Naive thymus-derived CD8-positive, alpha-beta T cell (primary cell): ENCODE results near the gene PTPN1. TPM values are rescaled to one million over a fixed set of nuclear protein-coding genes. Genes with fewer than 3 reads are reported as not detected.
"Not testable (repeated sequence)": the region's sequence is repeated elsewhere in the genome, so short reads cannot be mapped to it uniquely, and the experiment has no call there.

Experiments
- ATAC-seq, 2 donors: fragments of 150-1000 bp; cut with Tn5 transposase in 1 of 2; sonication (Bioruptor Pico), chemical (Tn5 transposase) in 1 of 2; 1 replicate in 1 of 2; 2 replicates in 1 of 2; pipeline ENCODE4 v1.10.0; 2021; ENCODE audit warnings: mild to moderate bottlenecking in 2 of 2, moderate library complexity in 2 of 2
- POLR2A ChIA-PET: fragments of 350-600 bp; sonication (Branson Sonifier 250); formaldehyde crosslinking; loops from one replicate; lab custom pipeline; 2021; ENCODE audit warnings: antibody characterized with exemption; lab: Charles Lee
- DNase-seq, 10 donors: peaks; one replicate each; pipeline versions ENCODE4 v3.0.0 to v3.0.0-alpha.2; 2020 to 2022
- H3K27ac Mint-ChIP-seq, 10 donors: one replicate each; pipeline ENCODE4 v1.8.0; 2020 to 2022; ENCODE audit warnings: mild to moderate bottlenecking in 10 of 10, mixed read lengths in 10 of 10, moderate library complexity in 4 of 10, inconsistent platforms in 1 of 10
- H3K27me3 Mint-ChIP-seq, 5 donors: one replicate each; pipeline ENCODE4 v1.8.0; 2021 to 2022; ENCODE audit warnings: mixed read lengths in 5 of 5
- H3K36me3 Mint-ChIP-seq, 3 donors: one replicate each; pipeline ENCODE4 v1.8.0; 2020 to 2022; ENCODE audit warnings: mixed read lengths in 3 of 3, mild to moderate bottlenecking in 2 of 3, inconsistent platforms in 1 of 3
- H3K4me1 Mint-ChIP-seq, 4 donors: one replicate each; pipeline ENCODE4 v1.8.0; 2021 to 2022; ENCODE audit warnings: mixed read lengths in 4 of 4
- H3K4me3 Mint-ChIP-seq, 10 donors: one replicate each; pipeline ENCODE4 v1.8.0; 2020 to 2022; ENCODE audit warnings: mild to moderate bottlenecking in 10 of 10, mixed read lengths in 10 of 10, moderate library complexity in 6 of 10, inconsistent platforms in 1 of 10
- H3K9me3 Mint-ChIP-seq, 9 donors: one replicate each; pipeline ENCODE4 v1.8.0; 2020 to 2022; ENCODE audit warnings: mixed read lengths in 9 of 9, mild to moderate bottlenecking in 3 of 9, inconsistent platforms in 1 of 9, moderate library complexity in 1 of 9
- polyA plus RNA-seq, 3 donors: library from polyadenylated mRNA; unstranded; fragments of 300-500 nt; fragmentation: Illumina TruSeq; gene quantifications; one replicate each; pipeline ENCODE4 v1.2.3, GENCODE V29; 2021
- total RNA-seq, 8 experiments: library from RNA in 2 of 8; stranded (reverse) in 2 of 8; gene quantifications; one replicate each; pipeline ENCODE4 v1.2.3 and lab custom pipeline; 2021 to 2026

PTPN1 gene
- total and polyA plus RNA-seq, 5 experiments from 2014 or later: 29.1 to 56.7 (median 31.9) TPM

GRCh38 chr20:50594231-50594590, 84.0 kb downstream of the PTPN1 start:
- H3K4me1 Mint-ChIP-seq: peaks cover 1 to 9% (median 4%) of the 10 kb centered on the region in 4 donors

GRCh38 chr20:50594591-50595432, 84.6 kb downstream of the PTPN1 start:
- ATAC-seq (peak; percentile 8 to 33), DNase-seq (no peak)
- Mint-ChIP-seq H3K9me3 (no peaks in the 10 kb centered on the region), H3K4me1 (peaks cover 1 to 7% (median 4%) of the 10 kb centered on the region in 4 donors), H3K36me3 (no peaks in the 10 kb centered on the region), H3K27me3 (peaks cover 0 to 1% (median 0%) of the 10 kb centered on the region in 5 donors), H3K27ac (peak overlapping the region in 4 of 10 donors; percentile 17 to 90 (median 73)), H3K4me3 (no peak overlapping the region)
- POLR2A ChIA-PET: no interaction called here

More at GRCh38 chr20:50594231-50594590, 84.0 kb downstream of the PTPN1 start:
- H3K9me3 Mint-ChIP-seq: no peaks in the 10 kb centered on the region
- ATAC-seq (no peak), DNase-seq (no peak)
- H3K36me3 Mint-ChIP-seq: no peaks in the 10 kb centered on the region
- H3K27ac Mint-ChIP-seq: peak overlapping the region in 1 of 10 donors; percentile 74
- POLR2A ChIA-PET: no interaction called here
- H3K27me3 Mint-ChIP-seq: peaks cover 0 to 1% (median 0%) of the 10 kb centered on the region in 5 donors
- peak overlapping the region in 1 of 10 donors; percentile 24 for H3K4me3 Mint-ChIP-seq

GRCh38 chr20:50595433-50595895, 85.3 kb downstream of the PTPN1 start:
- no peaks in the 10 kb centered on the region for H3K36me3 Mint-ChIP-seq
- no peak for DNase-seq
- peaks cover 1 to 7% (median 4%) of the 10 kb centered on the region in 4 donors for H3K4me1 Mint-ChIP-seq
- POLR2A ChIA-PET: no interaction called here
- H3K27me3 Mint-ChIP-seq: peaks cover 0 to 1% (median 0%) of the 10 kb centered on the region in 5 donors
- peak overlapping the region in 1 of 10 donors; percentile 43 for H3K4me3 Mint-ChIP-seq
- H3K27ac Mint-ChIP-seq: peak overlapping the region in 5 of 10 donors; percentile 19 to 90 (median 57)
- no peak for ATAC-seq
- no peaks in the 10 kb centered on the region for H3K9me3 Mint-ChIP-seq

DNA sequence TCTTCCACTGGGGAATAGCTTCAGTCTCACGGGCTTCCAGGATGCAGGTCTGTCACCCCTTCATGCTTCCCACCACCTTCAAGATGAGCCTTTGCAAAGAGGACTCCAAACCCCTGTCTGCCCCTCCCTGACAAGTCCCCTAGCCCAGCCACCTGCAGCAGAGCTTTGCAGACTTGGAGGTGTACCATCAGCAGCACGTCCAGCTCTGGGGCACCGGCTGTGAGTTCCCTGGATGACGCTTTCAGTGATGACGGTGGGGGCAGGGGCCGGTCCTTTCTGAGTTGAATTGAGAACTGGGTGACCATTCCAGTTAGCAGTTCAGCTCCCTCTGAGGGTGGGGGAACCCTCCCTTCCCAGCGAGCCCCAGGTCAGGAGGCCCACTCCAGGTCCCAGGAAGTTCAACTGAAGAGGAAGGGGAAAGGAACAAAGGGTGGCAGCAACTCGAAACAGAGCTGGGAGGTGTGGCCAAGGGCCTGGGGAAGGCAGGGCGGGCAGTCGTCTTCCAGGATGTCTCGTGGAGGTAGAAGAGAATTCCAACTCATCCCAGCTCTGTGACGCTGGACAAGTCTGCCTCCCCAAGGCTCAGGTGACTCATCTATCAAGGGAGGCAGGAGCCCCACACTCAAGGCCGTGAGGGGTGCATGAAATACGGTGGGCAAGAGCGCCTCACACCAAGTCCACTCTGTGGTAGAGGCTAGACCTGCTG, 86.0 kb downstream of the PTPN1 start:
- Mint-ChIP-seq H3K4me1 (peaks cover 2 to 7% (median 4%) of the 10 kb centered on the region in 4 donors), H3K4me3 (peak overlapping the region in 2 of 10 donors; percentile 22 to 36), H3K9me3 (no peaks in the 10 kb centered on the region), H3K27me3 (peaks cover 0 to 1% (median 0%) of the 10 kb centered on the region in 5 donors), H3K36me3 (no peaks in the 10 kb centered on the region), H3K27ac (peak overlapping the region in 5 of 10 donors; percentile 19 to 80 (median 67))
- POLR2A ChIA-PET: no interaction called here
- DNase-seq: no peak
- no peak for ATAC-seq

DNA sequence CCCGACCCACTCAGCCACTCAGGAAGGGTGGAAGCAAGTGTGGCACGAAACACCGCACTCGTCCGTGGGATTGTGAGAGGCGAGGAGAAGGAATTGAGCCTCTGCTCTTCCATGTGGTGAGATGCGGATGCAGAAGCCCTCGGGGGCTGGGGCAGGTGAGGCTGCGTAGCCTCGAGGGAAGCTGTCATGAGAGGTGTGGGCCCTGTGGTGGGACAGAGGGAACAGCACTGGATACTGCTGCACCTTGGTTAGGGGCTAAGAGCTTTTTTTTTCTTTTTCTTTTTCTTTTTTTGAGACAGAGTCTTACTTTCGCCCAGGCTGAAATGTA, 86.5 kb downstream of the PTPN1 start:
- Mint-ChIP-seq H3K4me3 (no peak overlapping the region), H3K9me3 (no peaks in the 10 kb centered on the region), H3K27me3 (peaks cover 0 to 1% (median 0%) of the 10 kb centered on the region in 5 donors), H3K4me1 (peaks cover 2 to 7% (median 4%) of the 10 kb centered on the region in 4 donors), H3K27ac (peak overlapping the region in 5 of 10 donors; percentile 12 to 80 (median 65)), H3K36me3 (no peaks in the 10 kb centered on the region)
- POLR2A ChIA-PET: no interaction called here
- ATAC-seq (no peak), DNase-seq (no peak)

- POLR2A ChIA-PET: no interaction called here
- ATAC-seq: no peak
- Mint-ChIP-seq H3K9me3 (no peaks in the 10 kb centered on the region), H3K4me1 (peaks cover 2 to 7% (median 4%) of the 10 kb centered on the region in 4 donors), H3K36me3 (no peaks in the 10 kb centered on the region), H3K4me3 (no peak overlapping the region), H3K27ac (peak overlapping the region in 1 of 10 donors; percentile 74), H3K27me3 (peaks cover 0 to 1% (median 0%) of the 10 kb centered on the region in 5 donors)
- DNase-seq: no peak
Measured at GRCh38 chr20:50597406-50597969, 87.3 kb downstream of the PTPN1 start.

GRCh38 chr20:50598074-50598473, 87.9 kb downstream of the PTPN1 start:
- ATAC-seq (no peak), DNase-seq (no peak)
- POLR2A ChIA-PET: no interaction called here
- Mint-ChIP-seq H3K36me3 (no peaks in the 10 kb centered on the region), H3K4me1 (peaks cover 2 to 7% (median 4%) of the 10 kb centered on the region in 4 donors), H3K9me3 (no peaks in the 10 kb centered on the region), H3K27ac (peak overlapping the region in 1 of 10 donors; percentile 74), H3K4me3 (no peak overlapping the region), H3K27me3 (peaks cover 0 to 2% (median 0%) of the 10 kb centered on the region in 5 donors)

DNA sequence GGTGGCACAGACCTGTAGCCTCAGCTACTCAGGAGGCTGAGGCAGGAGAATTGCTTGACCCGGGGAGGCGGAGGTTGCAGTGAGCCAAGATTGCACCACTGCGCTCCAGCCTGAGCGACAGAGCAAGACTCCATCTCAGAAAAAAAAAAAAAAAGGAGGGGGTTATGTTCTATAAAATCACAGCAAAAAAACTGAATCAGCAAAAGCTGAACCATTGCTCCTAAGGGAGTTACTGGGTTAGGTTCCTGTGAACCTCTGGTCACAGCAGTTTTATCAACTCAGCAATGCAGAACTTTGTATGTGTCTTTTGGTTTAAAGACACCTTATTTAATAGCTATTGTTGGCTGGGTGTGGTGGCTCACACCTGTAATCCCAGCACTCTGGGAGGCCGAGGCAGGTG, 88.6 kb downstream of the PTPN1 start:
- H3K9me3 Mint-ChIP-seq, H3K27ac Mint-ChIP-seq, POLR2A ChIA-PET, DNase-seq, H3K4me3 Mint-ChIP-seq, H3K36me3 Mint-ChIP-seq, ATAC-seq, H3K4me1 Mint-ChIP-seq, H3K27me3 Mint-ChIP-seq: not testable (repeated sequence)

DNA sequence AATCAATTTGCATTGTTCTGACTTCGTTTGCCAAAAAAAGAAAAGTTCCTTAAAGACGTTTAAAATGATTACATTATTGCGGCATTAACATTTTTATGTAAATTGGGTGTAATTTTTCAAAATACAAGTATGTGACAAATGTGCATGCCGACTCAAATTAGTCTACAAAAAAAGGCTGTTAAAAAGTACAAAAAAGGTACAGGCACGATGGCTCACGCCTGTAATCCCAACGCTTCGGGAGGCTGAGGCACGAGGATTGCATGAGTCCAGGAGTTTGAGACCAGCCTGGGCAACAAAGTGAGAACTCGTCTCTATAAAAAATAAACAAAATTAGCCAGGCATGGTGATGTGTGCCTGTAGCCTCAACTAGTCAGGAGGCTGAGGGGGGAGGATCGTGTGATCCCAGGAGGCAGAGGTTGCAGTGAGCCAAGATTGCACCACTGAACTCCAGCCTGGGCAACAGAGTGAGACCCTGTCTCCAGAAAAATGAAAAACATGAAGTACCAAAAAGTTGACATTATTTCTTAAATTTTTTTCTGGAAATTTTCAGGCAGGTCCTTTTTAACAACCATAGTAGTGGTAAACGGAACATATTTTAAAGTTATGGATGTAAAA, 90.2 kb downstream of the PTPN1 start:
- Mint-ChIP-seq H3K4me1 (peaks cover 1 to 6% (median 3%) of the 10 kb centered on the region in 4 donors), H3K4me3 (peak overlapping the region in 1 of 10 donors; percentile 16), H3K9me3 (no peaks in the 10 kb centered on the region), H3K36me3 (no peaks in the 10 kb centered on the region), H3K27me3 (peaks cover 0 to 4% (median 0%) of the 10 kb centered on the region in 5 donors), H3K27ac (no peak overlapping the region)
- no peak for DNase-seq
- no peak for ATAC-seq
- POLR2A ChIA-PET: no interaction called here

- Mint-ChIP-seq H3K27me3 (peaks cover 0 to 6% (median 0%) of the 10 kb centered on the region in 5 donors), H3K27ac (no peak overlapping the region), H3K4me1 (peaks cover 0 to 1% (median 0%) of the 10 kb centered on the region in 4 donors), H3K4me3 (no peak overlapping the region), H3K36me3 (no peaks in the 10 kb centered on the region), H3K9me3 (no peaks in the 10 kb centered on the region)
- POLR2A ChIA-PET: no interaction called here
- DNase-seq (no peak), ATAC-seq (no peak)
Measured at GRCh38 chr20:50601511-50602431, 91.6 kb downstream of the PTPN1 start.

GRCh38 chr20:50602432-50603088, 92.4 kb downstream of the PTPN1 start:
- ATAC-seq (no peak), DNase-seq (no peak)
- POLR2A ChIA-PET: no interaction called here
- no peak overlapping the region for H3K4me3 Mint-ChIP-seq
- H3K27ac Mint-ChIP-seq: no peak overlapping the region
- H3K27me3 Mint-ChIP-seq: peaks cover 0 to 7% (median 1%) of the 10 kb centered on the region in 5 donors
- H3K4me1 Mint-ChIP-seq: peaks cover 0 to 1% (median 0%) of the 10 kb centered on the region in 4 donors
- H3K36me3 Mint-ChIP-seq: no peaks in the 10 kb centered on the region
- no peaks in the 10 kb centered on the region for H3K9me3 Mint-ChIP-seq
